ENCODE results near the gene LDLRAD2.

DNA sequence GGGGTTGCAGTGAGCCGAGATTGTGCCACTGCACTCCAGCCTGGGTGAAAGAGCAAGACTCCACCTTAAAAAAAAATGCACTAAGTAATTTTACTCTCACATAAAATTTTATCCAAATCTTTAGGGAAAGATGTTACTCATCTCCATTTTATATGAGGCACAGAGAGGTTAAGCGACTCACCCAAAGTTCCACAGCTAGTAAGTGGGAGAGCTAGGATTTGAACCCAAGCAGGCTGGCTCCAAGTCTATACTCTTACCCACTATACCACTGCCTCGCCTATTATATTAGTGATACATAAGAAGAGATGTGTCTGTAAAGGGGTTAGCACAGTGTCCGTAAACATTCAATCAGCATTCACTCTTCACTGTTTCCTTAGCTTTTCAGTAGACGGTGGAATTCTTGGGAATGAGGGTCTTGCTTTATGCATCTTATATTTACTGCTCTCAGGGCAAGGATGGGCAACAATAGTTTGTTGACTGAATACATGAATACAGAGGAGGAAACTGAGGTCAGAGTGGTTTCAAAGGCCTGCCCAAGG lies 15.1 kb downstream of the LDLRAD2 start:
- TF ChIP-seq ZFP30 (CRISPR knock-in tag; IDR thresholded peaks at IDR 0.05; ENCODE audit: borderline replicate concordance): no peak
- TF ChIP-seq, protein P1, sequence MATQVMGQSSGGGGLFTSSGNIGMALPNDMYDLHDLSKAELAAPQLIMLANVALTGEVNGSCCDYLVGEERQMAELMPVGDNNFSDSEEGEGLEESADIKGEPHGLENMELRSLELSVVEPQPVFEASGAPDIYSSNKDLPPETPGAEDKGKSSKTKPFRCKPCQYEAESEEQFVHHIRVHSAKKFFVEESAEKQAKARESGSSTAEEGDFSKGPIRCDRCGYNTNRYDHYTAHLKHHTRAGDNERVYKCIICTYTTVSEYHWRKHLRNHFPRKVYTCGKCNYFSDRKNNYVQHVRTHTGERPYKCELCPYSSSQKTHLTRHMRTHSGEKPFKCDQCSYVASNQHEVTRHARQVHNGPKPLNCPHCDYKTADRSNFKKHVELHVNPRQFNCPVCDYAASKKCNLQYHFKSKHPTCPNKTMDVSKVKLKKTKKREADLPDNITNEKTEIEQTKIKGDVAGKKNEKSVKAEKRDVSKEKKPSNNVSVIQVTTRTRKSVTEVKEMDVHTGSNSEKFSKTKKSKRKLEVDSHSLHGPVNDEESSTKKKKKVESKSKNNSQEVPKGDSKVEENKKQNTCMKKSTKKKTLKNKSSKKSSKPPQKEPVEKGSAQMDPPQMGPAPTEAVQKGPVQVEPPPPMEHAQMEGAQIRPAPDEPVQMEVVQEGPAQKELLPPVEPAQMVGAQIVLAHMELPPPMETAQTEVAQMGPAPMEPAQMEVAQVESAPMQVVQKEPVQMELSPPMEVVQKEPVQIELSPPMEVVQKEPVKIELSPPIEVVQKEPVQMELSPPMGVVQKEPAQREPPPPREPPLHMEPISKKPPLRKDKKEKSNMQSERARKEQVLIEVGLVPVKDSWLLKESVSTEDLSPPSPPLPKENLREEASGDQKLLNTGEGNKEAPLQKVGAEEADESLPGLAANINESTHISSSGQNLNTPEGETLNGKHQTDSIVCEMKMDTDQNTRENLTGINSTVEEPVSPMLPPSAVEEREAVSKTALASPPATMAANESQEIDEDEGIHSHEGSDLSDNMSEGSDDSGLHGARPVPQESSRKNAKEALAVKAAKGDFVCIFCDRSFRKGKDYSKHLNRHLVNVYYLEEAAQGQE (IDR thresholded peaks at IDR 0.05; ENCODE audit: borderline replicate concordance): no peak
- TF ChIP-seq, protein P1 (CRISPR knock-in tag; IDR thresholded peaks at IDR 0.05; ENCODE audit: low read depth): no peak
- TF ChIP-seq, protein P2, sequence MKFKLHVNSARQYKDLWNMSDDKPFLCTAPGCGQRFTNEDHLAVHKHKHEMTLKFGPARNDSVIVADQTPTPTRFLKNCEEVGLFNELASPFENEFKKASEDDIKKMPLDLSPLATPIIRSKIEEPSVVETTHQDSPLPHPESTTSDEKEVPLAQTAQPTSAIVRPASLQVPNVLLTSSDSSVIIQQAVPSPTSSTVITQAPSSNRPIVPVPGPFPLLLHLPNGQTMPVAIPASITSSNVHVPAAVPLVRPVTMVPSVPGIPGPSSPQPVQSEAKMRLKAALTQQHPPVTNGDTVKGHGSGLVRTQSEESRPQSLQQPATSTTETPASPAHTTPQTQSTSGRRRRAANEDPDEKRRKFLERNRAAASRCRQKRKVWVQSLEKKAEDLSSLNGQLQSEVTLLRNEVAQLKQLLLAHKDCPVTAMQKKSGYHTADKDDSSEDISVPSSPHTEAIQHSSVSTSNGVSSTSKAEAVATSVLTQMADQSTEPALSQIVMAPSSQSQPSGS (CRISPR knock-in tag; IDR thresholded peaks at IDR 0.05): no peak
- TF ChIP-seq RAD21 (CRISPR knock-in tag; conservative IDR thresholded peaks at IDR 0.05 in 1 of 2, IDR thresholded peaks at IDR 0.05 in 1 of 2): no peak
- no peak for TF ChIP-seq NR2C2 (CRISPR knock-in tag; IDR thresholded peaks at IDR 0.05)
- TF ChIP-seq NR2C2 (tag; IDR thresholded peaks at IDR 0.05): no peak
- TF ChIP-seq, protein P3, sequence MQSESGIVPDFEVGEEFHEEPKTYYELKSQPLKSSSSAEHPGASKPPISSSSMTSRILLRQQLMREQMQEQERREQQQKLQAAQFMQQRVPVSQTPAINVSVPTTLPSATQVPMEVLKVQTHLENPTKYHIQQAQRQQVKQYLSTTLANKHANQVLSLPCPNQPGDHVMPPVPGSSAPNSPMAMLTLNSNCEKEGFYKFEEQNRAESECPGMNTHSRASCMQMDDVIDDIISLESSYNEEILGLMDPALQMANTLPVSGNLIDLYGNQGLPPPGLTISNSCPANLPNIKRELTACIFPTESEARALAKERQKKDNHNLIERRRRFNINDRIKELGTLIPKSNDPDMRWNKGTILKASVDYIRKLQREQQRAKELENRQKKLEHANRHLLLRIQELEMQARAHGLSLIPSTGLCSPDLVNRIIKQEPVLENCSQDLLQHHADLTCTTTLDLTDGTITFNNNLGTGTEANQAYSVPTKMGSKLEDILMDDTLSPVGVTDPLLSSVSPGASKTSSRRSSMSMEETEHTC (IDR thresholded peaks at IDR 0.05): no peak
- TF ChIP-seq TCF7L2 (IDR thresholded peaks at IDR 0.05; ENCODE audit: low read depth, low read length): no peak
- no peak for TF ChIP-seq PCBP2 (IDR thresholded peaks at IDR 0.05; ENCODE audit: low read depth, low read length, poor library complexity, severe bottlenecking)
- no peak for TF ChIP-seq LARP7 (IDR thresholded peaks at IDR 0.05)
- TF ChIP-seq FOXA1 (IDR thresholded peaks at IDR 0.05; ENCODE audit: borderline replicate concordance): no peak
- TF ChIP-seq, protein P4, sequence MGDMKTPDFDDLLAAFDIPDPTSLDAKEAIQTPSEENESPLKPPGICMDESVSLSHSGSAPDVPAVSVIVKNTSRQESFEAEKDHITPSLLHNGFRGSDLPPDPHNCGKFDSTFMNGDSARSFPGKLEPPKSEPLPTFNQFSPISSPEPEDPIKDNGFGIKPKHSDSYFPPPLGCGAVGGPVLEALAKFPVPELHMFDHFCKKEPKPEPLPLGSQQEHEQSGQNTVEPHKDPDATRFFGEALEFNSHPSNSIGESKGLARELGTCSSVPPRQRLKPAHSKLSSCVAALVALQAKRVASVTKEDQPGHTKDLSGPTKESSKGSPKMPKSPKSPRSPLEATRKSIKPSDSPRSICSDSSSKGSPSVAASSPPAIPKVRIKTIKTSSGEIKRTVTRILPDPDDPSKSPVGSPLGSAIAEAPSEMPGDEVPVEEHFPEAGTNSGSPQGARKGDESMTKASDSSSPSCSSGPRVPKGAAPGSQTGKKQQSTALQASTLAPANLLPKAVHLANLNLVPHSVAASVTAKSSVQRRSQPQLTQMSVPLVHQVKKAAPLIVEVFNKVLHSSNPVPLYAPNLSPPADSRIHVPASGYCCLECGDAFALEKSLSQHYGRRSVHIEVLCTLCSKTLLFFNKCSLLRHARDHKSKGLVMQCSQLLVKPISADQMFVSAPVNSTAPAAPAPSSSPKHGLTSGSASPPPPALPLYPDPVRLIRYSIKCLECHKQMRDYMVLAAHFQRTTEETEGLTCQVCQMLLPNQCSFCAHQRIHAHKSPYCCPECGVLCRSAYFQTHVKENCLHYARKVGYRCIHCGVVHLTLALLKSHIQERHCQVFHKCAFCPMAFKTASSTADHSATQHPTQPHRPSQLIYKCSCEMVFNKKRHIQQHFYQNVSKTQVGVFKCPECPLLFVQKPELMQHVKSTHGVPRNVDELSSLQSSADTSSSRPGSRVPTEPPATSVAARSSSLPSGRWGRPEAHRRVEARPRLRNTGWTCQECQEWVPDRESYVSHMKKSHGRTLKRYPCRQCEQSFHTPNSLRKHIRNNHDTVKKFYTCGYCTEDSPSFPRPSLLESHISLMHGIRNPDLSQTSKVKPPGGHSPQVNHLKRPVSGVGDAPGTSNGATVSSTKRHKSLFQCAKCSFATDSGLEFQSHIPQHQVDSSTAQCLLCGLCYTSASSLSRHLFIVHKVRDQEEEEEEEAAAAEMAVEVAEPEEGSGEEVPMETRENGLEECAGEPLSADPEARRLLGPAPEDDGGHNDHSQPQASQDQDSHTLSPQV (IDR thresholded peaks at IDR 0.05): no peak
- no peak for TF ChIP-seq NCOA6 (IDR thresholded peaks at IDR 0.05)
- TF ChIP-seq PCBP1 (IDR thresholded peaks at IDR 0.05; ENCODE audit: low read depth, low read length, poor library complexity, severe bottlenecking): no peak

Measured in K562 (cell line).